22Rv1 (cell line): ENCODE data around the gene ARHGAP26.
"Not testable (repeated sequence)": the region's sequence is repeated elsewhere in the genome, so short reads cannot be mapped to it uniquely, and the experiment has no call there.

Experiments
- H3K27ac ChIP-seq: fragments of 450-650 bp; 2 replicates; pipeline ENCODE4 v1.5.1; 2017
- ZFX ChIP-seq: fragments of 450-650 bp; IDR thresholded peaks from 2 replicates; pipeline ENCODE4 v1.6.1; 2017; ENCODE audit warnings: antibody characterized with exemption, borderline replicate concordance
- TF ChIP-seq, protein P1 (sequence below): fragments of 450-650 bp; IDR thresholded peaks from 2 replicates; pipeline ENCODE4 v1.5.1; 2017; ENCODE audit warnings: mild to moderate bottlenecking

The ARHGAP26 gene

GRCh38 chr5:142997591-142997990 is 227.4 kb downstream of the ARHGAP26 start:
- H3K27ac ChIP-seq, result no peak overlapping the region
- TF ChIP-seq, protein P1, sequence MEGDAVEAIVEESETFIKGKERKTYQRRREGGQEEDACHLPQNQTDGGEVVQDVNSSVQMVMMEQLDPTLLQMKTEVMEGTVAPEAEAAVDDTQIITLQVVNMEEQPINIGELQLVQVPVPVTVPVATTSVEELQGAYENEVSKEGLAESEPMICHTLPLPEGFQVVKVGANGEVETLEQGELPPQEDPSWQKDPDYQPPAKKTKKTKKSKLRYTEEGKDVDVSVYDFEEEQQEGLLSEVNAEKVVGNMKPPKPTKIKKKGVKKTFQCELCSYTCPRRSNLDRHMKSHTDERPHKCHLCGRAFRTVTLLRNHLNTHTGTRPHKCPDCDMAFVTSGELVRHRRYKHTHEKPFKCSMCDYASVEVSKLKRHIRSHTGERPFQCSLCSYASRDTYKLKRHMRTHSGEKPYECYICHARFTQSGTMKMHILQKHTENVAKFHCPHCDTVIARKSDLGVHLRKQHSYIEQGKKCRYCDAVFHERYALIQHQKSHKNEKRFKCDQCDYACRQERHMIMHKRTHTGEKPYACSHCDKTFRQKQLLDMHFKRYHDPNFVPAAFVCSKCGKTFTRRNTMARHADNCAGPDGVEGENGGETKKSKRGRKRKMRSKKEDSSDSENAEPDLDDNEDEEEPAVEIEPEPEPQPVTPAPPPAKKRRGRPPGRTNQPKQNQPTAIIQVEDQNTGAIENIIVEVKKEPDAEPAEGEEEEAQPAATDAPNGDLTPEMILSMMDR, result no peak
- no peak for TF ChIP-seq ZFX

GRCh38 chr5:142998316-142999020 is 228.3 kb downstream of the ARHGAP26 start:
- no peak for TF ChIP-seq ZFX
- TF ChIP-seq, protein P1, result no peak
- H3K27ac ChIP-seq, result no peak overlapping the region

- H3K27ac ChIP-seq, result not testable (repeated sequence)
These were observed 230.4 kb downstream of the ARHGAP26 start for GRCh38 chr5:143000551-143000950.

GRCh38 chr5:143001764-143002351 is 231.7 kb downstream of the ARHGAP26 start:
- TF ChIP-seq ZFX, result no peak
- TF ChIP-seq, protein P1, result no peak
- H3K27ac ChIP-seq, result no peak overlapping the region

DNA sequence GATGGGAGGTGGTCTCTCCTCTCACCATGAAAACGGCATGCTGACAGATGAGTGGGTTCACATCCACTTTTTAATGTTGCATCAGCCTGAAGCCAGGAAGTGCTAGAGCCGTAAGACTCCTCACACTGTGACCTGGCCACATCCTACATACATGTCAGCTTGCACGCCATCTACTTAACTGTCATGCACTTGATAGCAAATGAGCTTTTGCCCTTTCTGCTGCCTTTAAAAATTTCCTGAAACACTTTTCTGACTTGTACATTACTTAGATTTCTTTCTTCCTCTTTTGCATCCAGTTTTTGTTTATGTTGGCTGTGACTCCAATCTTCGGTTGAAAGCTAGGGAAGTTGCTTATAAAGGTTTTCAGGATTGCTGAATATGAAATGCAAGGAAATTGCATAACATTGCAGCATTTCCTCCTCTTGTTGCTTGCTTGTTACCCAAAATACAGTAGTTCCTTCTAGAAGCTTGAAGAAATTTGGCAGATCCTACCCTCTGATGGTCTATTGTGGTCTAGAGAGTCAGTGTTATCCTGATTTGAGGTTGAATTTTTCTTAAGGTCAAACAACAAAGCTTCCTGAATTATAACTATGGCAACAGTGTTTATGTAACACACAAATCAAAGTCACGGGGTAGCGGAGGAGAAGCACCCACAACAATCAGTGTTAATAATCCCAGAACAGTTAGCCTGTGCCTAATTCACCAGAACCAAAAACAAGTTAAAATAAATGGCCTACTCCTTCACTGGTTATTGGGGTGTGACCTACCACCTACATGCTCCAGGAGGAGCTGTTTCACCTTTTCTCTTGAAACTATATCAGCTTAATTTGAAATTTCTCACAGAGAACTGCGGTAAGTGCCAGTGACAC is 232.5 kb downstream of the ARHGAP26 start:
- H3K27ac ChIP-seq, result no peak overlapping the region
- TF ChIP-seq ZFX, result no peak
- TF ChIP-seq, protein P1, result peak; percentile 43

GRCh38 chr5:143003328-143003636 is 233.1 kb downstream of the ARHGAP26 start:
- TF ChIP-seq ZFX, result no peak
- TF ChIP-seq, protein P1, result no peak; the same call in 1 of the 2 replicates
- no peak overlapping the region for H3K27ac ChIP-seq

GRCh38 chr5:143004361-143005145 is 234.4 kb downstream of the ARHGAP26 start:
- H3K27ac ChIP-seq, result no peak overlapping the region
- TF ChIP-seq, protein P1, result no peak
- TF ChIP-seq ZFX, result no peak
